Endothelial cell of umbilical vein (primary cell): Measurements from ENCODE around the gene BRPF1. TPM values are rescaled to one million over a fixed set of nuclear protein-coding genes. Genes with fewer than 3 reads are reported as not detected.

Experiments
- BruUV-seq: library from RNA; stranded (reverse); fragments of 400-500 nt; replicated peaks from 2 replicates; lab custom pipeline; 2021; lab: Mats Ljungman, UMichigan
- CTCF ChIA-PET: fragments of 300-600, 350-600 bp; sonication (Branson Sonifier 250); formaldehyde crosslinking; loops from one replicate; lab custom pipeline; 2021; ENCODE audit warnings: antibody characterized with exemption, inconsistent platforms; lab: Charles Lee
- POLR2A ChIA-PET: fragments of 300-600, 350-600 bp; sonication (Branson Sonifier 250); formaldehyde crosslinking; loops from one replicate; lab custom pipeline; 2021; ENCODE audit warnings: antibody characterized with exemption, inconsistent platforms; lab: Charles Lee
- DNase-seq: peaks from one replicate; pipeline ENCODE4 v3.0.0-alpha.2; 2011; ENCODE audit warnings: low read depth, low spot score
- FAIRE-seq: peaks from 2 replicates; lab custom pipeline; 2011; peaks lifted over from hg19 to GRCh38; lab: Jason Lieb, UNC
- H2AFZ ChIP-seq: 2 replicates; pipeline ENCODE4 v1.6.0; 2012; ENCODE audit warnings: low read depth, low read length, control low read depth, inconsistent platforms
- H3K27ac ChIP-seq: 2 replicates; pipeline ENCODE4 v1.5.1; 2011; ENCODE audit warnings: low read depth, mild to moderate bottlenecking, control low read depth, low read length, moderate library complexity; ENCODE audit not compliant: insufficient read depth
- H3K27me3 ChIP-seq, 2 experiments: 2 replicates each; pipeline versions ENCODE4 v1.6.0 to v1.6.1; 2011; ENCODE audit warnings: low read length in 2 of 2, mixed read lengths in 1 of 2; ENCODE audit not compliant: control insufficient read depth in 2 of 2, insufficient read depth in 2 of 2
- H3K36me3 ChIP-seq, 2 experiments: 2 replicates in 1 of 2; 3 replicates in 1 of 2; pipeline ENCODE4 v1.5.1; 2011; ENCODE audit warnings: low read length in 2 of 2, mild to moderate bottlenecking in 1 of 2, moderate library complexity in 1 of 2; ENCODE audit not compliant: control insufficient read depth in 2 of 2, insufficient read depth in 2 of 2; ENCODE audit errors: extremely low read depth in 1 of 2
- H3K4me1 ChIP-seq: 3 replicates; pipeline ENCODE4 v1.5.1; 2011; ENCODE audit warnings: mild to moderate bottlenecking, low read length; ENCODE audit not compliant: control insufficient read depth, insufficient read depth; ENCODE audit errors: extremely low read depth
- H3K4me2 ChIP-seq: 2 replicates; pipeline ENCODE4 v1.6.1; 2011; ENCODE audit warnings: low read length, control low read depth, mixed read lengths; ENCODE audit not compliant: insufficient read depth
- H3K4me3 ChIP-seq, 3 experiments: fragments of 200-600 bp in 1 of 3; sonication (generic), shearing (Covaris generic) in 1 of 3; replicated peaks in 1 of 3; 2 replicates each; pipeline ENCODE4 v1.5.1; 2011 to 2016; ENCODE audit warnings: control low read depth in 3 of 3, low read length in 3 of 3, mild to moderate bottlenecking in 2 of 3, inconsistent platforms in 1 of 3, low read depth in 1 of 3, moderate library complexity in 1 of 3; ENCODE audit not compliant: insufficient read depth in 1 of 3
- H3K79me2 ChIP-seq: 2 replicates; pipeline ENCODE4 v1.6.0; 2012; ENCODE audit warnings: low read length, inconsistent platforms; ENCODE audit not compliant: control insufficient read depth, insufficient read depth
- H3K9ac ChIP-seq: replicated peaks from 2 replicates; pipeline ENCODE3; 2011; ENCODE audit warnings: low read length, control low read depth; ENCODE audit not compliant: insufficient read depth; ENCODE audit errors: extremely low read depth
- H3K9me1 ChIP-seq: replicated peaks from 3 replicates; pipeline ENCODE4 v1.6.0; 2011; ENCODE audit warnings: mild to moderate bottlenecking, low read length; ENCODE audit not compliant: control insufficient read depth, insufficient read depth; ENCODE audit errors: extremely low read depth
- H3K9me3 ChIP-seq: replicated peaks from 2 replicates; pipeline ENCODE4 v1.5.1; 2012; ENCODE audit warnings: low read length, inconsistent platforms; ENCODE audit not compliant: control insufficient read depth, insufficient read depth
- H4K20me1 ChIP-seq: replicated peaks from 2 replicates; pipeline ENCODE3; 2011; ENCODE audit warnings: mild to moderate bottlenecking, low read length; ENCODE audit not compliant: control insufficient read depth, insufficient read depth; ENCODE audit errors: extremely low read depth
- CTCF ChIP-seq, 2 donors: IDR thresholded peaks; 1 replicate in 1 of 2; 2 replicates in 1 of 2; pipeline ENCODE4 v1.5.1; 2011; ENCODE audit warnings: low read length in 2 of 2, mild to moderate bottlenecking in 2 of 2, moderate library complexity in 2 of 2, control low read depth in 1 of 2, inconsistent platforms in 1 of 2, low read depth in 1 of 2; ENCODE audit not compliant: insufficient read depth in 1 of 2; ENCODE audit errors: extremely low read depth in 1 of 2
- EZH2 ChIP-seq: IDR thresholded peaks from 2 replicates; pipeline ENCODE4 v1.6.1; 2012; ENCODE audit warnings: borderline replicate concordance, low read depth, mild to moderate bottlenecking, moderate library complexity, low read length, inconsistent platforms; ENCODE audit not compliant: severe bottlenecking
- FOS ChIP-seq: IDR thresholded peaks from 2 replicates; pipeline ENCODE4 v1.6.1; 2011; ENCODE audit warnings: mild to moderate bottlenecking, low read length, moderate library complexity, borderline replicate concordance; ENCODE audit not compliant: insufficient read depth
- GATA2 ChIP-seq: IDR thresholded peaks from 2 replicates; pipeline ENCODE4 v1.7.0; 2011; ENCODE audit warnings: low read depth, mild to moderate bottlenecking, moderate library complexity, mixed read lengths, low read length; ENCODE audit not compliant: insufficient read length, insufficient read depth
- JUN ChIP-seq: IDR thresholded peaks from 2 replicates; pipeline ENCODE4 v1.6.1; 2011; ENCODE audit warnings: borderline replicate concordance, low read depth; ENCODE audit not compliant: insufficient read length, insufficient read depth
- MAX ChIP-seq: IDR thresholded peaks from 2 replicates; pipeline ENCODE4 v1.6.1; 2011; ENCODE audit not compliant: insufficient read depth, insufficient read length
- MYC ChIP-seq: IDR thresholded peaks from one replicate; pipeline ENCODE4 v1.6.1; 2011; ENCODE audit warnings: mild to moderate bottlenecking, low read depth, low read length
- POLR2A ChIP-seq: IDR thresholded peaks from 2 replicates; pipeline ENCODE4 v1.6.1; 2012; ENCODE audit warnings: low read depth, mild to moderate bottlenecking, control low read depth, low read length
- POLR2AphosphoS5 ChIP-seq: IDR thresholded peaks from 2 replicates; pipeline ENCODE4 v1.6.1; 2012; ENCODE audit warnings: low read depth, mild to moderate bottlenecking, control low read depth, low read length, moderate library complexity; ENCODE audit not compliant: insufficient read depth
- dilution Hi-C: fragments of 300-500 bp; cut with MboI; formaldehyde crosslinking; loops from one replicate; pipeline ENCODE4 v1.15.0; 2019; ENCODE audit warnings: low sequenced_read_pairs; ENCODE audit not compliant: extremely low pct_ligation_motif_present
- intact Hi-C: fragments of 100-400 bp; cut with micrococcal nuclease; formaldehyde crosslinking; loops from one replicate; pipeline ENCODE4 v1.10.0; 2022
- polyA plus RNA-seq, 4 experiments: library from polyadenylated mRNA; depleted of rRNA in 3 of 4; stranded (reverse) in 3 of 4; unstranded in 1 of 4; fragments of >200 nt; gene quantifications; 2 replicates each; pipeline versions ENCODE4 v1.2.1 to v1.2.3, GENCODE V29; 2011 to 2012; ENCODE audit warnings: missing spikeins in 1 of 4
- total RNA-seq: library from RNA; stranded (reverse); gene quantifications from 2 replicates; pipeline ENCODE4 v1.2.3, GENCODE V29; 2021

BRPF1 gene
- total and polyA plus RNA-seq, 2 donors (not counting 3 experiments of a cell fraction or from before 2014, with no cell fraction given), result 12.5 to 26.2 TPM

- no peaks in the 10 kb centered on the region for H3K79me2 ChIP-seq
- no peaks in the 10 kb centered on the region for H3K4me1 ChIP-seq
- no peak for FAIRE-seq
- H2AFZ ChIP-seq, result no peak overlapping the region
- TF ChIP-seq JUN (no peak), MYC (no peak), FOS (no peak), GATA2 (no peak), POLR2AphosphoS5 (no peak), CTCF (IDR thresholded peaks at IDR 0.05; ENCODE audit: extremely low read depth in 1 of 2, insufficient read depth in 1 of 2, low read depth in 1 of 2, low read length in 2 of 2) (no peak), POLR2A (no peak), MAX (no peak), EZH2 (no peak)
- H3K27me3 ChIP-seq, result no peaks in the 10 kb centered on the region
- BruUV-seq, result TSS peak; percentile 19
- H3K4me3 ChIP-seq, result no peak overlapping the region
- no peak overlapping the region for H3K27ac ChIP-seq
- no peak for DNase-seq
- no peak overlapping the region for H3K9ac ChIP-seq
- POLR2A ChIA-PET, result no interaction called here
- dilution Hi-C loops (no loop called here), intact Hi-C loops (no loop called here)
- no peaks in the 10 kb centered on the region for H3K9me1 ChIP-seq
- H4K20me1 ChIP-seq, result no peaks in the 10 kb centered on the region
- peaks cover 0 to 5% of the 10 kb centered on the region in 2 experiments for H3K36me3 ChIP-seq
- no peak overlapping the region for H3K4me2 ChIP-seq
- no peaks in the 10 kb centered on the region for H3K9me3 ChIP-seq
- CTCF ChIA-PET, result interaction anchor here (1.1 kb wide), 1 partner anchor 27 kb away, joined by 3 read pairs; no protein-coding TSS in a partner anchor
Measured at GRCh38 chr3:9779721-9780457, 48.4 kb downstream of the BRPF1 start.
